AG04449 (cell line): ENCODE data around the gene MSI2.

Source experiments
- CTCF ChIA-PET: fragments of 350-600 bp; formaldehyde crosslinking; extraction: SDS; loops from one replicate; lab custom pipeline; 2021; ENCODE audit warnings: antibody characterized with exemption; lab: Yijun Ruan, JAX
- POLR2A ChIA-PET: fragments of 400-600, 350-600 bp; formaldehyde crosslinking; extraction: SDS; loops from one replicate; lab custom pipeline; 2020; ENCODE audit warnings: antibody characterized with exemption, inconsistent platforms; lab: Yijun Ruan, JAX
- DNase-seq: peaks from one replicate; pipeline ENCODE4 v3.0.0-alpha.2; 2010; ENCODE audit warnings: low read depth, low spot score
- H3K4me3 ChIP-seq: 2 replicates; pipeline ENCODE4 v1.5.1; 2011; ENCODE audit warnings: low read depth, mild to moderate bottlenecking, control low read depth, low read length
- TF ChIP-seq, protein P1 (sequence below): IDR thresholded peaks from one replicate; pipeline ENCODE4 v1.5.1; 2011; ENCODE audit warnings: mild to moderate bottlenecking, moderate library complexity, low read length, control low read depth, inconsistent platforms; ENCODE audit not compliant: insufficient read depth; ENCODE audit errors: missing control alignments

Gene MSI2

DNA sequence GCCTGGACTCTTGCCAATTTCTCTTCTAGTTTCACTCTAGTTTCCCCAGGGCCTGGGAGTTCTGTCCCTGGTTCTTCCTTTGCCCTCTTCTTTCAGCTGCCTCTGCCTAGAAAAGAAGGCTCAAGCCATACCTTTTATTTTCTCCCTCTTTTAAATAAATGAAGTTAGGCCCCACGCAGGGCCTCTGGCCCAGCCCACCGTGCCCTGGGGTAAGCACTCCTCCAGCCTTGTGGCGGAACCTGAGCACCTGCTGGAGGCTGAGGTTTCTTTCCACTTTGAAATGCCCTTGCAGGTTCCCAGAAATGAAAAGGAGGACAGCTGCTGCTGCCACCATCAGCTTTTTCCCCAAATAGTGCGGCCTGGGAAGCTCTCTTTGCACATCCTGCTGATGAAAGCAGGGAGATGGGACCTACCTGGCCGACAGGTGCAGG lies 349.4 kb downstream of the MSI2 start:
- DNase-seq, result no peak
- no peak overlapping the region for H3K4me3 ChIP-seq
- ChIA-PET POLR2A (no interaction called here), CTCF (interaction anchor here (0.8 to 11.9 kb wide), 4 partner anchors 8 to 363 kb away, joined by 3 to 188 read pairs (median 21); no protein-coding TSS in a partner anchor)
- TF ChIP-seq, protein P1, sequence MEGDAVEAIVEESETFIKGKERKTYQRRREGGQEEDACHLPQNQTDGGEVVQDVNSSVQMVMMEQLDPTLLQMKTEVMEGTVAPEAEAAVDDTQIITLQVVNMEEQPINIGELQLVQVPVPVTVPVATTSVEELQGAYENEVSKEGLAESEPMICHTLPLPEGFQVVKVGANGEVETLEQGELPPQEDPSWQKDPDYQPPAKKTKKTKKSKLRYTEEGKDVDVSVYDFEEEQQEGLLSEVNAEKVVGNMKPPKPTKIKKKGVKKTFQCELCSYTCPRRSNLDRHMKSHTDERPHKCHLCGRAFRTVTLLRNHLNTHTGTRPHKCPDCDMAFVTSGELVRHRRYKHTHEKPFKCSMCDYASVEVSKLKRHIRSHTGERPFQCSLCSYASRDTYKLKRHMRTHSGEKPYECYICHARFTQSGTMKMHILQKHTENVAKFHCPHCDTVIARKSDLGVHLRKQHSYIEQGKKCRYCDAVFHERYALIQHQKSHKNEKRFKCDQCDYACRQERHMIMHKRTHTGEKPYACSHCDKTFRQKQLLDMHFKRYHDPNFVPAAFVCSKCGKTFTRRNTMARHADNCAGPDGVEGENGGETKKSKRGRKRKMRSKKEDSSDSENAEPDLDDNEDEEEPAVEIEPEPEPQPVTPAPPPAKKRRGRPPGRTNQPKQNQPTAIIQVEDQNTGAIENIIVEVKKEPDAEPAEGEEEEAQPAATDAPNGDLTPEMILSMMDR, result no peak

DNA sequence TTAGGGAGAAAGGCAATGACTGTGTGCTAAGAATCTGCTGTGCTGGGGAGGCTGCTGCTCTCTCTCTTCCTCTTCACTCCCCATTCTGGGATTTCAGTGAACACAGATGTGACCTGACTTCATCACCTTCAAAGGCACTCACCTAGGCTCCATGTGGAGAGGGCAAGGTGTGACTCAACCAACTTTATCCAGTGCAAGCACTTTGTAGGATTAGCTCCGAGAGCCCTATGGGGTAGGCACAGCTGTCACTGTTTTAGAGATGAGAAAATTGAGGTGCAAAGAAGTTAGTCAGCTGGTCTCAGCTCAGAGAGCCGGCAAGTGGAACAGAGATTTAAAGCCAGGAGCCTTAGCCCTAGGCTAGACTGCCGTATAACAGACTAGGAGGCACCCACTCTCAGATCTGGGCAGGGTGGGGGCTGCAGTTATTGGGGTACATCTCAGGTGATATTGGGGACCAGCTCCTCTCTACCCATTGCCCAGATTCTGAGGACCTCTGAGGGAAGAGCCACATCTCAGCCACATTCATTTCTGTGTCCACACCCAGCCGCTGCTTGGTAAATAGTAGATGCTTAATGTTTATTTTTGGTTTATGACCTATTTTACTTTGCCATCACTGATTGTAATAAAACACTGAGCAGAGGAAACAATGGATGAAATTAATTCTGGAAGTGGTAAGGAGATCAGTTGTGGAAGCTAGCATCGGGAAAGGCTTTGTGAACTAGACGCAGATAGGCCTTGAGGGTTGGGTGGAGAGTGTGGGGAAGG lies 350.0 kb downstream of the MSI2 start:
- H3K4me3 ChIP-seq, result no peak overlapping the region
- ChIA-PET POLR2A (no interaction called here), CTCF (interaction anchor here (0.7 to 3.5 kb wide), 4 partner anchors 9 to 363 kb away, joined by 3 to 32 read pairs (median 7); no protein-coding TSS in a partner anchor)
- DNase-seq, result no peak
- TF ChIP-seq, protein P1, result no peak

DNA sequence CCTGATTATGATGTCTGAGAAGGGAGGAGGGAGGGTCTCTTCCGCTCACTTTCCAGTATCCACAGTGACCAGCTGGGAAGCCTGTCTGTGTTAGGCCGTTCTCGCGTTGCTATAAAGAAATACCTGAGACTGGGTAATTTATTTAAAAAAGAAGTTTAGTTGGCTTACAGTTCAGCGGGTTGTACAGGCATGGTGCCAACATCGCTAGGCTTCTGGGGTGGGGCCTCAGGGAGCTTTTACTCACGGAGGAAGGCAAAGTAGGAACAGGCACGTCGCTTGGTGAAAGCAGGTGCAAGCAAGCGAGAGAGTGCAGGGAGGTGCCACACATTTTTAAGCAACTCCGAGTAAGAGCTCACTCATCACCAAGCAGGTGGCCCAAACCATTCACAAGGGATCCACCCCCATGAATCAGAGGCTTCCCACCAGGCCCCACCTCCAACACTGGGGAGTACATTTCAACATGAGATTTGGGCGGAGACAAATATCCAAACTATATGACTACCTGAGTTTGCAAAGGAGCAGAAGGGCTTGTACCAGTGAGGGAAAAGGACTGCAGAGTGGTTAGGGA lies 351.3 kb downstream of the MSI2 start:
- TF ChIP-seq, protein P1, result no peak
- DNase-seq, result no peak
- H3K4me3 ChIP-seq, result no peak overlapping the region
- ChIA-PET POLR2A (no interaction called here), CTCF (interaction anchor here (0.8 to 3.5 kb wide), 2 partner anchors 10 to 64 kb away, joined by 3 to 32 read pairs; no protein-coding TSS in a partner anchor)

DNA sequence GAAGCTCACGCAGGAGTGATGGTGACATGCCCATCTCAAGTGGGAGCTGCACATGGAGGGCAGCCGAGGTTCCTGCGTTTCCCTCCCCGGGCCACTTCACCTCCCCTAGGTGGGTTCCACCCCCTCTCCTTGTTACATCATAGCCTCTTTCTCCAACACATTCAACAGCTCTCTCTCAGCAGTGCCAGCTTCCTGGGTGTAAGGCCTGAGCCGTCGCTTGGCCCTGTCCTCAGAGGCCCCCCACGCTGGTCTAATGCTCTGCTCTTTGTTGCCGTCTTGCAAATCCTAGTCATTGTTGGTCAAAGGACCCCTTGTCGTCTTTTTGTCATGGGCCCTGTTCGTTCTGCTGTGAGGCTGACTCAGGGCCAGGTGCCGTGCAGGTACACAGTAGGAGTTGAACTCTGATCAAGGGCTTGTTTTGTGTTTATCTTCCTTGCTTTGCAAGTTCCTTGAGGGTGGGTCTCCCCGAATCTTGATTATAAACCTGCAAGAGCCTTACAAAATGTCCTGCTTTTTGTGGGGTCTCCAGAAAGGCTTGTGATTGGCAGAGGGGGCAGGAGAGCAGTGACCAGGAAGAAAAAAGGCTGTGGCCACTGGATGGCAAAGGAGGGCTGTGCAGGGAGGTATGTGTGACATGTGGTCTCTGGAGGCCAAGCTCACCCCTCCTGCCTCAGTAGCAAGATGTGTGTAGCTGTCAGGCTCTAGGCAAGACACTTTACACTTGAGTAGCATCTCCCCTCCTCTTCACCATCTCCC lies 352.2 kb downstream of the MSI2 start:
- POLR2A ChIA-PET, result no interaction called here
- CTCF ChIA-PET, result interaction anchor here (0.8 to 3.5 kb wide), 3 partner anchors 10 to 63 kb away, joined by 3 to 32 read pairs (median 14); no protein-coding TSS in a partner anchor

DNA sequence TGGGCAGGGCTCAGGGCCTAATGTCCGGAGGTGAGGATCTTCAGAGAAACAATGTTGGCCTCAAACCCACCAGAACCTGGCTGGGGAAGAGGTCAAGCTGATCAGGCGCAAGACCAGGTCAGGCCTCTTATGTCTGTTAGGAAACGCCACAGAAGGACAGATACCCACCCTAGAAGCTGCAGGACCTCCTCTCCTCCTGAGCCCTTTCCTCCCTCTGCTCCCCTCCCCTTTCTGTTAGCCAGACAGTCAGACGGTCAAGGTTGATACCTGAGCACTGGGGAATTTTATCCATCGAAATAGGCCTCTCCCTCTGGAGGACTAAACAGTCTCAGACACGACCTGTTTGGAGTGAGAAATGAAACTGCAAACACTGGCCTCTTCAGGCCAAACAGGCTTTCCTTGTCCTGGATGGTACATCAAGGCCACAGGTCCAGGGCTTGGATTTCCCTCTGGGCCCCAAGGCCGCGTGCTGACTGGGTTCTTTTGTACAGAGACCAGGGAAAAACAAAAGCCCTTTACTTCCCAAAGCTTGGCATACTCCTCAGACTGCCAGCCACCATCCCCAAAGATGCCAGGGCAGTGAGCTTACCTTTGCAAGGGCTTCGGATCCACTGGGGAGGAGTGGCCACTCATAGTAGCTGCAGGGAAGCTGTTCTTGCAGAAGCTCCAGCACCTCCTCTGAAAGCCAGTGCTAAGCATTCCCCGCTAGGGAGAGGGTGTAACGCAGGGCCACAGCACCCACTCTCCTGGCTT lies 353.0 kb downstream of the MSI2 start:
- POLR2A ChIA-PET, result no interaction called here
- TF ChIP-seq, protein P1, result no peak
- CTCF ChIA-PET, result interaction anchor here (1.4 kb wide), 1 partner anchor 11 kb away, joined by 14 read pairs; no protein-coding TSS in a partner anchor

More for the DNA sequence above, 352.2 kb downstream of the MSI2 start:
- H3K4me3 ChIP-seq, result no peak overlapping the region
- TF ChIP-seq, protein P1, result no peak
- no peak for DNase-seq

More for the DNA sequence above, 353.0 kb downstream of the MSI2 start:
- H3K4me3 ChIP-seq, result no peak overlapping the region
- no peak for DNase-seq
